Loucy (cell line): Measurements from ENCODE around the gene BCAS3.

Source experiments
- H2AFZ ChIP-seq: fragments of 200-600 bp; sonication (generic); 2 replicates; pipeline ENCODE4 v1.6.0; 2016; ENCODE audit warnings: antibody characterized with exemption, mild to moderate bottlenecking, low read length, moderate library complexity
- H3F3A ChIP-seq: fragments of 200-600 bp; 2 replicates; pipeline ENCODE4 v1.6.0; 2016; ENCODE audit warnings: antibody characterized with exemption, low read depth, mild to moderate bottlenecking
- H3K27me3 ChIP-seq: fragments of 200-600 bp; sonication (generic); 2 replicates; pipeline ENCODE4 v1.6.1; 2014; ENCODE audit warnings: low read length, mild to moderate bottlenecking; ENCODE audit not compliant: insufficient read depth, poor library complexity, severe bottlenecking
- H3K36me3 ChIP-seq: fragments of 200-600 bp; sonication (generic); 2 replicates; pipeline ENCODE4 v1.6.1; 2016; ENCODE audit warnings: low read length; ENCODE audit not compliant: insufficient read depth
- H3K4me1 ChIP-seq: fragments of 200-600 bp; sonication (generic); 2 replicates; pipeline ENCODE4 v1.5.1; 2014; ENCODE audit warnings: low read length, mild to moderate bottlenecking; ENCODE audit not compliant: insufficient read depth, poor library complexity, severe bottlenecking
- H3K4me2 ChIP-seq: fragments of 200-600 bp; sonication (generic); 2 replicates; pipeline ENCODE4 v1.6.0; 2014; ENCODE audit warnings: antibody characterized with exemption, low read length, low read depth, mild to moderate bottlenecking; ENCODE audit not compliant: poor library complexity, severe bottlenecking
- H3K4me3 ChIP-seq: fragments of 200-600 bp; sonication (generic); 2 replicates; pipeline ENCODE4 v1.5.1; 2014; ENCODE audit warnings: low read length, mild to moderate bottlenecking, mixed read lengths; ENCODE audit not compliant: poor library complexity, severe bottlenecking
- H3K79me2 ChIP-seq: fragments of 200-600 bp; sonication (generic); 2 replicates; pipeline ENCODE4 v1.6.1; 2014; ENCODE audit warnings: low read length; ENCODE audit not compliant: insufficient read depth
- H3K9ac ChIP-seq: fragments of 200-600 bp; sonication (generic); 2 replicates; pipeline ENCODE4 v1.6.0; 2014; ENCODE audit warnings: mild to moderate bottlenecking, low read depth, low read length, moderate library complexity; ENCODE audit not compliant: poor library complexity, severe bottlenecking
- H3K9me2 ChIP-seq: fragments of 200-600 bp; sonication (generic); replicated peaks from 2 replicates; pipeline ENCODE4 v1.6.1; 2016; ENCODE audit warnings: low read depth, low read length, mixed read lengths
- H3K9me3 ChIP-seq: fragments of 200-600 bp; sonication (generic); 2 replicates; pipeline ENCODE4 v1.6.1; 2014; ENCODE audit warnings: mild to moderate bottlenecking, antibody characterized with exemption, low read length, low read depth; ENCODE audit not compliant: insufficient read depth
- H4K20me1 ChIP-seq: fragments of 200-600 bp; sonication (generic); 2 replicates; pipeline ENCODE4 v1.6.0; 2014; ENCODE audit warnings: antibody characterized with exemption, low read length, mild to moderate bottlenecking; ENCODE audit not compliant: insufficient read depth, poor library complexity, severe bottlenecking
- EZH2phosphoT487 ChIP-seq: fragments of 200-600 bp; IDR thresholded peaks from 2 replicates; pipeline ENCODE4 v1.6.1; 2018; ENCODE audit warnings: antibody characterized with exemption, mild to moderate bottlenecking, moderate library complexity, borderline replicate concordance
- TF ChIP-seq, protein P1 (sequence below): fragments of 200-600 bp; sonication (generic); conservative IDR thresholded peaks from 2 replicates; pipeline ENCODE4 v1.5.1; 2014; ENCODE audit warnings: mild to moderate bottlenecking, antibody characterized with exemption, low read length

Gene BCAS3

DNA sequence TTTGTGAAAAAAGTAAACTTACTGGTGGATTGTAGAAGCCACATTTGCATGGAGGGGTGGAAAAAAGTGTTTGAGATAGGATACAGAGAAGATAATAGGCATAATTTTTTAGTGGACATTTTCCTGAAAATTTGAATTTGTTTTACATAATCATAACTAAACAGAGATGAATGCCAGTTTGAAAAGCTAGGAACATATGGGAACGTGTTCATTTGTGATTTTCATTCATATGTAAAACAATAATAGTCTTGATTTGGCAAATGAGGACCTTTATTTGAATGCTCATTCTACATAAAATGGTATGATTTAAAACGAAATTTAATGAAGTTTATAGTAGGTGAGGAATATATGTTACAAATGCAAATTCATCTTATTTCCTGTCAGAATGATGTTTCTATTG lies 263.9 kb downstream of the BCAS3 start:
- no peak overlapping the region for H3K4me3 ChIP-seq
- H4K20me1 ChIP-seq = no peaks in the 10 kb centered on the region
- TF ChIP-seq, protein P1, sequence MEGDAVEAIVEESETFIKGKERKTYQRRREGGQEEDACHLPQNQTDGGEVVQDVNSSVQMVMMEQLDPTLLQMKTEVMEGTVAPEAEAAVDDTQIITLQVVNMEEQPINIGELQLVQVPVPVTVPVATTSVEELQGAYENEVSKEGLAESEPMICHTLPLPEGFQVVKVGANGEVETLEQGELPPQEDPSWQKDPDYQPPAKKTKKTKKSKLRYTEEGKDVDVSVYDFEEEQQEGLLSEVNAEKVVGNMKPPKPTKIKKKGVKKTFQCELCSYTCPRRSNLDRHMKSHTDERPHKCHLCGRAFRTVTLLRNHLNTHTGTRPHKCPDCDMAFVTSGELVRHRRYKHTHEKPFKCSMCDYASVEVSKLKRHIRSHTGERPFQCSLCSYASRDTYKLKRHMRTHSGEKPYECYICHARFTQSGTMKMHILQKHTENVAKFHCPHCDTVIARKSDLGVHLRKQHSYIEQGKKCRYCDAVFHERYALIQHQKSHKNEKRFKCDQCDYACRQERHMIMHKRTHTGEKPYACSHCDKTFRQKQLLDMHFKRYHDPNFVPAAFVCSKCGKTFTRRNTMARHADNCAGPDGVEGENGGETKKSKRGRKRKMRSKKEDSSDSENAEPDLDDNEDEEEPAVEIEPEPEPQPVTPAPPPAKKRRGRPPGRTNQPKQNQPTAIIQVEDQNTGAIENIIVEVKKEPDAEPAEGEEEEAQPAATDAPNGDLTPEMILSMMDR = no peak
- no peak for TF ChIP-seq EZH2phosphoT487
- no peak overlapping the region for H3K9ac ChIP-seq
- H3K9me2 ChIP-seq = no peaks in the 10 kb centered on the region
- no peaks in the 10 kb centered on the region for H3K79me2 ChIP-seq
- no peaks in the 10 kb centered on the region for H3K4me1 ChIP-seq
- no peaks in the 10 kb centered on the region for H3K9me3 ChIP-seq
- no peak overlapping the region for H3K4me2 ChIP-seq
- no peaks in the 10 kb centered on the region for H3K27me3 ChIP-seq
- no peaks in the 10 kb centered on the region for H3K36me3 ChIP-seq
- no peaks in the 10 kb centered on the region for H3F3A ChIP-seq
- H2AFZ ChIP-seq = no peak overlapping the region

DNA sequence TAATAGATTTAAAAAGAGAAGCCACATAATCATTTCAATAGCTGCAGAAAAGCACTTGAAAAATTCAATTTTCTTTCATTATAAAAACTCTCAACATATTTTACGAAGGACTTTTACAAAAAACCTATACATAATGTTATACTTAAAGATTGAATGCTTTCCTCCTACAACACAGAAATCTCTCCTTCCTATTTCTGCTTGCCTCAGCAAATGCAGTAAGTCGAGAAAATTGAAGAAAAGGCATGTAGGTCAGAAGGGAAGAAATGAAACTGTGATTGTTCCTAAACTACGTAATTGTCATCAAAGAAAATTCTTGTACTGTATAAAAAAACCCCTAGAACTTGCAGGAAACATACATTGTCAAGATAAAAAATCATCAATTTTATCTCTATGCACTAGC lies 267.1 kb downstream of the BCAS3 start:
- H3K4me1 ChIP-seq = no peaks in the 10 kb centered on the region
- no peak overlapping the region for H3K9ac ChIP-seq
- no peaks in the 10 kb centered on the region for H4K20me1 ChIP-seq
- H3K27me3 ChIP-seq = no peaks in the 10 kb centered on the region
- TF ChIP-seq, protein P1 = no peak
- TF ChIP-seq EZH2phosphoT487 = no peak
- H3K4me2 ChIP-seq = no peak overlapping the region
- H3K36me3 ChIP-seq = no peaks in the 10 kb centered on the region
- H2AFZ ChIP-seq = no peak overlapping the region
- H3K4me3 ChIP-seq = no peak overlapping the region
- H3K9me3 ChIP-seq = no peaks in the 10 kb centered on the region
- no peaks in the 10 kb centered on the region for H3K9me2 ChIP-seq
- no peaks in the 10 kb centered on the region for H3F3A ChIP-seq
- H3K79me2 ChIP-seq = no peaks in the 10 kb centered on the region

DNA sequence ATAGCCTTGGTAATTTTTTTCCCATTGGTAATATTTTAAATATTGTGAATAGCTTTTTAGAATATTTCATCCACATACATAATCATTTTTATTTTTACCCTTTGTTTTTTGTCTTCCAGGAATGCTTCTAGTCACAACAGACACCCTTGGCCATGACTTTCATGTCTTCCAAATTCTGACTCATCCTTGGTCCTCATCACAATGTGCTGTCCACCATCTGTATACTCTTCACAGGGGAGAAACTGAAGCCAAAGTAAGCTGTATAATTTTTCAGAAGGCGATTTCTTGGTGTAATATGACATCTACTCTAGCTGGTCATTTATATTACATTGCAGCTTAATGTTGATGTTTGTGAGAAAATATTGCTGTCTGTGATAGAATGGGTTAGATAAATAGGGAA lies 269.4 kb downstream of the BCAS3 start:
- Histone ChIP-seq H3K27me3 (no peaks in the 10 kb centered on the region), H2AFZ (no peak overlapping the region), H3K36me3 (no peaks in the 10 kb centered on the region), H3K9me3 (no peaks in the 10 kb centered on the region), H3K4me1 (no peaks in the 10 kb centered on the region), H4K20me1 (no peaks in the 10 kb centered on the region), H3K4me3 (no peak overlapping the region), H3K9ac (no peak overlapping the region), H3F3A (no peaks in the 10 kb centered on the region), H3K79me2 (no peaks in the 10 kb centered on the region), H3K4me2 (no peak overlapping the region), H3K9me2 (no peaks in the 10 kb centered on the region)
- no peak for TF ChIP-seq EZH2phosphoT487
- TF ChIP-seq, protein P1 = no peak
